H1 (cell line): ENCODE measurements around the gene FARS2. TPM values are rescaled to one million over a fixed set of nuclear protein-coding genes. Genes with fewer than 3 reads are reported as not detected.

ENCODE experiments used
- CTCF ChIA-PET: fragments of 300-600 bp; sonication (Branson Sonifier 250); formaldehyde crosslinking; loops from one replicate; lab custom pipeline; 2021; ENCODE audit not compliant: partially characterized antibody; lab: Charles Lee
- POLR2A ChIA-PET: fragments of 300-600 bp; sonication (Branson Sonifier 250); formaldehyde crosslinking; loops from one replicate; lab custom pipeline; 2021; ENCODE audit warnings: inconsistent platforms; ENCODE audit not compliant: partially characterized antibody; lab: Charles Lee
- DNase-seq, 2 experiments: peaks; one replicate each; pipeline versions ENCODE4 v3.0.0 to v3.0.0-alpha.2; 2010 to 2022; ENCODE audit warnings: low spot score in 2 of 2, low read depth in 1 of 2, mixed read lengths in 1 of 2
- FAIRE-seq: peaks from 2 replicates; lab custom pipeline; 2011; peaks lifted over from hg19 to GRCh38; lab: Jason Lieb, UNC
- H2AFZ ChIP-seq: 2 replicates; pipeline ENCODE4 v1.8.1; 2012; ENCODE audit warnings: low read length, inconsistent platforms
- H2AK5ac ChIP-seq: 2 replicates; pipeline ENCODE4 v1.6.1; 2013; ENCODE audit warnings: low read depth, low read length
- H2BK120ac ChIP-seq: replicated peaks from 2 replicates; pipeline ENCODE3; 2013; ENCODE audit warnings: low read depth, low read length, inconsistent platforms
- H2BK12ac ChIP-seq: 2 replicates; pipeline ENCODE4 v1.6.1; 2013; ENCODE audit warnings: low read depth, low read length
- H2BK15ac ChIP-seq: 2 replicates; pipeline ENCODE4 v1.6.1; 2013; ENCODE audit warnings: low read length
- H2BK20ac ChIP-seq: 2 replicates; pipeline ENCODE4 v1.6.1; 2013; ENCODE audit warnings: low read length
- H2BK5ac ChIP-seq: 2 replicates; pipeline ENCODE4 v1.6.1; 2013; ENCODE audit warnings: low read depth, low read length
- H3K14ac ChIP-seq: 2 replicates; pipeline ENCODE4 v1.6.1; 2013; ENCODE audit warnings: inconsistent platforms; ENCODE audit not compliant: insufficient read length
- H3K18ac ChIP-seq: 2 replicates; pipeline ENCODE4 v1.6.1; 2013; ENCODE audit warnings: low read length; ENCODE audit errors: extremely low read depth
- H3K23ac ChIP-seq: 2 replicates; pipeline ENCODE4 v1.6.1; 2013; ENCODE audit warnings: inconsistent platforms; ENCODE audit not compliant: insufficient read length
- H3K23me2 ChIP-seq: 2 replicates; pipeline ENCODE4 v1.6.1; 2013; ENCODE audit warnings: low read depth, low read length
- H3K27ac ChIP-seq: 2 replicates; pipeline ENCODE4 v1.6.1; 2011; ENCODE audit warnings: low read depth, low read length, inconsistent platforms
- H3K27me3 ChIP-seq, 4 experiments: replicated peaks in 1 of 4; 1 replicate in 1 of 4; 2 replicates in 3 of 4; pipeline versions ENCODE4 v1.6.1 to v1.8.1; 2011 to 2013; ENCODE audit warnings: low read length in 3 of 4, mild to moderate bottlenecking in 3 of 4, inconsistent platforms in 2 of 4, mixed read lengths in 2 of 4, moderate library complexity in 1 of 4; ENCODE audit not compliant: control insufficient read depth in 3 of 4, insufficient read depth in 3 of 4; ENCODE audit errors: extremely low read depth in 1 of 4
- H3K36me3 ChIP-seq, 4 experiments: 2 replicates each; pipeline versions ENCODE4 v1.6.1 to v1.8.1; 2011 to 2013; ENCODE audit warnings: mild to moderate bottlenecking in 4 of 4, low read length in 3 of 4, moderate library complexity in 2 of 4, control low read depth in 1 of 4, inconsistent platforms in 1 of 4; ENCODE audit not compliant: insufficient read depth in 4 of 4, control insufficient read depth in 2 of 4
- H3K4ac ChIP-seq: replicated peaks from 2 replicates; pipeline ENCODE3; 2013; ENCODE audit warnings: low read length, low read depth, mixed read lengths, inconsistent platforms; ENCODE audit not compliant: insufficient read length
- H3K4me1 ChIP-seq, 4 experiments: replicated peaks in 1 of 4; 1 replicate in 1 of 4; 2 replicates in 3 of 4; pipeline versions ENCODE4 v1.6.1 to v1.8.1; 2011 to 2013; ENCODE audit warnings: low read length in 3 of 4, inconsistent platforms in 2 of 4, mixed read lengths in 1 of 4; ENCODE audit not compliant: insufficient read depth in 4 of 4, control insufficient read depth in 3 of 4
- H3K4me2 ChIP-seq, 2 experiments: 2 replicates each; pipeline versions ENCODE4 v1.6.1 to v1.8.1; 2011 to 2013; ENCODE audit warnings: low read depth in 2 of 2, low read length in 2 of 2, control low read depth in 1 of 2, inconsistent platforms in 1 of 2, mild to moderate bottlenecking in 1 of 2; ENCODE audit not compliant: insufficient read depth in 1 of 2
- H3K4me3 ChIP-seq, 4 experiments: fragments of 200-600, 300-600 bp in 1 of 4; sonication (generic), shearing (Covaris generic), sonication (Bioruptor Twin) in 1 of 4; 2 replicates each; pipeline versions ENCODE4 v1.5.1 to v1.8.1; 2011 to 2016; ENCODE audit warnings: low read length in 4 of 4, low read depth in 3 of 4, control low read depth in 2 of 4, inconsistent platforms in 2 of 4, mild to moderate bottlenecking in 2 of 4, mixed read lengths in 1 of 4, moderate library complexity in 1 of 4; ENCODE audit not compliant: insufficient read depth in 2 of 4; ENCODE audit errors: extremely low read depth in 1 of 4
- H3K56ac ChIP-seq: replicated peaks from 2 replicates; pipeline ENCODE3; 2013; ENCODE audit warnings: low read depth, mild to moderate bottlenecking, mixed read lengths, low read length, inconsistent platforms; ENCODE audit not compliant: insufficient read length
- H3K79me1 ChIP-seq: 2 replicates; pipeline ENCODE4 v1.6.1; 2013; ENCODE audit warnings: low read depth, low read length, control low read depth
- H3K79me2 ChIP-seq, 2 experiments: 2 replicates each; pipeline versions ENCODE4 v1.6.1 to v1.8.1; 2012 to 2013; ENCODE audit warnings: low read length in 2 of 2, mild to moderate bottlenecking in 2 of 2, inconsistent platforms in 1 of 2; ENCODE audit not compliant: insufficient read depth in 2 of 2, control insufficient read depth in 1 of 2
- H3K9ac ChIP-seq, 4 experiments: replicated peaks in 1 of 4; 1 replicate in 1 of 4; 2 replicates in 3 of 4; pipeline versions ENCODE4 v1.6.1 to v1.8.1; 2011 to 2013; ENCODE audit warnings: low read depth in 3 of 4, low read length in 3 of 4, control low read depth in 2 of 4, mild to moderate bottlenecking in 2 of 4, moderate library complexity in 2 of 4, inconsistent platforms in 1 of 4; ENCODE audit errors: extremely low read depth in 1 of 4
- H3K9me3 ChIP-seq, 2 experiments: 2 replicates each; pipeline versions ENCODE4 v1.6.1 to v1.8.1; 2012 to 2013; ENCODE audit warnings: mild to moderate bottlenecking in 2 of 2, moderate library complexity in 2 of 2, control low read depth in 1 of 2, inconsistent platforms in 1 of 2, low read depth in 1 of 2, low read length in 1 of 2, mixed read lengths in 1 of 2; ENCODE audit not compliant: insufficient read depth in 2 of 2
- H4K20me1 ChIP-seq, 2 experiments: replicated peaks in 1 of 2; 2 replicates each; pipeline versions ENCODE3 to v1.8.1; 2011 to 2013; ENCODE audit warnings: inconsistent platforms in 2 of 2, low read length in 2 of 2, mild to moderate bottlenecking in 1 of 2; ENCODE audit not compliant: insufficient read depth in 2 of 2, control insufficient read depth in 1 of 2
- H4K5ac ChIP-seq: 2 replicates; pipeline ENCODE4 v1.6.1; 2013; ENCODE audit warnings: low read length, low read depth, mixed read lengths, inconsistent platforms; ENCODE audit not compliant: insufficient read length
- H4K8ac ChIP-seq: 2 replicates; pipeline ENCODE4 v1.8.0; 2013; ENCODE audit warnings: mild to moderate bottlenecking, moderate library complexity, low read length, inconsistent platforms; ENCODE audit not compliant: insufficient read depth; ENCODE audit errors: extremely low read depth
- H4K91ac ChIP-seq: replicated peaks from 2 replicates; pipeline ENCODE3; 2013; ENCODE audit warnings: low read length, mixed read lengths, inconsistent platforms; ENCODE audit not compliant: insufficient read length
- BACH1 ChIP-seq: IDR thresholded peaks from 2 replicates; pipeline ENCODE4 v1.6.1; 2012; ENCODE audit warnings: low read length, improper control_type of control experiment
- BRCA1 ChIP-seq: IDR thresholded peaks from 2 replicates; pipeline ENCODE4 v1.6.1; 2012; ENCODE audit warnings: low read depth, low read length, improper control_type of control experiment
- HDAC6 ChIP-seq: IDR thresholded peaks from one replicate; pipeline ENCODE4 v1.7.1; 2012; ENCODE audit warnings: low read depth, mild to moderate bottlenecking, inconsistent platforms, low read length, moderate library complexity
- KDM4A ChIP-seq: IDR thresholded peaks from one replicate; pipeline ENCODE4 v1.7.1; 2012; ENCODE audit warnings: low read depth, mild to moderate bottlenecking, moderate library complexity, low read length, inconsistent platforms; ENCODE audit not compliant: severe bottlenecking
- POU5F1 ChIP-seq: IDR thresholded peaks from 2 replicates; pipeline ENCODE4 v1.6.1; 2011; ENCODE audit warnings: low read depth, mild to moderate bottlenecking, low read length, moderate library complexity
- RAD21 ChIP-seq, 2 experiments: IDR thresholded peaks in 1 of 2; conservative IDR thresholded peaks in 1 of 2; 2 replicates each; pipeline ENCODE4 v1.6.1; 2011; ENCODE audit warnings: low read depth in 2 of 2, low read length in 2 of 2, improper control_type of control experiment in 1 of 2, inconsistent platforms in 1 of 2, mild to moderate bottlenecking in 1 of 2, moderate library complexity in 1 of 2
- RFX5 ChIP-seq: IDR thresholded peaks from 2 replicates; pipeline ENCODE4 v1.6.1; 2011; ENCODE audit warnings: low read depth, low read length, improper control_type of control experiment, borderline replicate concordance
- SAP30 ChIP-seq: fragments of 300-600 bp; sonication (generic); IDR thresholded peaks from 2 replicates; pipeline ENCODE4 v1.7.1; 2012; ENCODE audit warnings: low read length, moderate library complexity, mild to moderate bottlenecking, inconsistent platforms; ENCODE audit not compliant: insufficient read depth, insufficient replicate concordance
- SIRT6 ChIP-seq: IDR thresholded peaks from one replicate; pipeline ENCODE4 v1.7.1; 2012; ENCODE audit warnings: low read length, inconsistent platforms
- SRF ChIP-seq: IDR thresholded peaks from 2 replicates; pipeline ENCODE4 v1.6.1; 2011; ENCODE audit warnings: mild to moderate bottlenecking, low read depth, low read length, moderate library complexity
- YY1 ChIP-seq: IDR thresholded peaks from 2 replicates; pipeline ENCODE4 v1.6.1; 2011; ENCODE audit warnings: low read depth, mild to moderate bottlenecking, low read length
- WGBS, 2 experiments: shearing (Covaris generic) in 1 of 2; methylation state at CpG; one replicate each; pipeline versions ENCODE4 v1.1.6 to v1.1.7; 2013 to 2015; ENCODE audit warnings: low lambda C conversion rate in 2 of 2, mixed read lengths in 2 of 2, inconsistent platforms in 1 of 2, low coverage in 1 of 2, missing lambda C conversion rate in 1 of 2; ENCODE audit not compliant: insufficient replicate concordance in 2 of 2, insufficient coverage in 1 of 2, insufficient read length in 1 of 2; ENCODE audit errors: extremely low coverage in 1 of 2, missing lambda C conversion rate in 1 of 2; 5-methylcytosine and 5-hydroxymethylcytosine counted together
- polyA plus RNA-seq, 7 experiments: library from polyadenylated mRNA; depleted of rRNA in 3 of 7; stranded (reverse) in 5 of 7; unstranded in 2 of 7; fragments of >200 nt in 5 of 7; fragments of 200-250 nt in 2 of 7; gene quantifications; 1 replicate in 5 of 7; 2 replicates in 1 of 7; 4 replicates in 1 of 7; pipeline versions ENCODE4 v1.2.1 to v1.2.3, GENCODE V29; 2011 to 2013; ENCODE audit warnings: missing spikeins in 2 of 7, mixed read lengths in 2 of 7
- total RNA-seq: library from RNA; stranded (reverse); fragmentation: NEBNext Ultra II Directional; extraction: Animal tissue kit (Norgen Biotek cat#: 25700); gene quantifications from 2 replicates; pipeline ENCODE4 v1.2.1, GENCODE V29; 2021

The FARS2 gene
- total and polyA plus RNA-seq, 2 of the 8 experiments (the other 6 are each of a cell fraction or from before 2014, with no cell fraction given) = 11.7 to 14.4 TPM

DNA sequence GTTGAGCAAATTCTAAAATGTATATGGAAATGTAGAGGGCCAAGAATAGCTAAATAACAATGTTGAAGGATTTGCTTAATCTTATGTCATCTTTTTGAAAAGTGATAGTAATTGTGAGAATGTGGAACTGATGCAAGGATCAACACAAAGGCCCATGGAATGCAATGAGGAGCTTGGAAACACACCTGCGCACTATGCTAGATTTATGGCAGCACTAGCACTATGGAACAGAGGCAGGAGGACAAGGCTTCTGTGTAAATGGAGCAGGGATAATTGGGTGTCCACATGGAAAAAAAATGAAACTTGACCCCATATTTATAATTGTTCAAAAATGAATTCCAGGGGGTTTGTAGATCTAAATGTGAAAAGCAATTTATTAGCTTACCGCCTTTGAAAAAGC lies 298.3 kb downstream of the FARS2 start:
- Histone ChIP-seq H2BK5ac (no peak overlapping the region), H2BK15ac (no peak overlapping the region), H4K20me1 (no peaks in the 10 kb centered on the region), H3K79me2 (no peaks in the 10 kb centered on the region), H2BK120ac (no peak overlapping the region), H4K8ac (no peak overlapping the region), H3K23me2 (no peaks in the 10 kb centered on the region), H3K4me1 (peaks cover 0 to 7% (median 4%) of the 10 kb centered on the region in 4 experiments; a peak in 3 of 7 replicates), H3K36me3 (no peaks in the 10 kb centered on the region), H3K4ac (no peak overlapping the region), H3K9me3 (no peaks in the 10 kb centered on the region; a peak in 1 of 4 replicates), H3K56ac (no peak overlapping the region), H3K4me2 (no peak overlapping the region), H2BK20ac (no peak overlapping the region), H4K91ac (no peak overlapping the region), H3K18ac (no peak overlapping the region), H3K4me3 (no peak overlapping the region), H2AK5ac (no peak overlapping the region), H3K14ac (no peak overlapping the region), H4K5ac (no peak overlapping the region), H3K23ac (no peak overlapping the region), H2BK12ac (no peak overlapping the region), H3K27ac (no peak overlapping the region), H3K27me3 (no peaks in the 10 kb centered on the region), H2AFZ (no peak overlapping the region), H3K9ac (no peak overlapping the region), H3K79me1 (no peaks in the 10 kb centered on the region)
- ChIA-PET POLR2A (no interaction called here), CTCF (interaction anchor here (0.6 kb wide), 1 partner anchor 173 kb away, joined by 3 read pairs; no protein-coding TSS in a partner anchor)
- WGBS, 2 experiments = 86% methylated on average over 2 of the region's 2 CpGs; no CpG with 5 or more reads in 1 of the 2 experiments
- TF ChIP-seq SIRT6 = no peak
- no peak for TF ChIP-seq SAP30
- TF ChIP-seq BRCA1 = no peak
- TF ChIP-seq YY1 = no peak
- no peak for TF ChIP-seq SRF
- no peak for TF ChIP-seq POU5F1
- TF ChIP-seq RAD21 (IDR thresholded peaks at IDR 0.05 in 1 of 2, conservative IDR thresholded peaks at IDR 0.05 in 1 of 2; ENCODE audit: low read depth in 2 of 2, low read length in 2 of 2) = no peak
- TF ChIP-seq BACH1 = no peak
- no peak for TF ChIP-seq HDAC6
- no peak for TF ChIP-seq RFX5
- no peak for TF ChIP-seq KDM4A
- FAIRE-seq (peak; percentile 24), DNase-seq (no peak)
